NT2/D1 (cell line): ENCODE data around the gene CAVIN2.

ENCODE experiments used
- SUZ12 ChIP-seq: IDR thresholded peaks from 2 replicates; pipeline ENCODE4 v1.6.1; 2011; ENCODE audit not compliant: insufficient read length, insufficient read depth; ENCODE audit errors: extremely low read depth
- YY1 ChIP-seq: IDR thresholded peaks from 2 replicates; pipeline ENCODE4 v1.6.1; 2011; ENCODE audit not compliant: insufficient read length, insufficient read depth

DNA sequence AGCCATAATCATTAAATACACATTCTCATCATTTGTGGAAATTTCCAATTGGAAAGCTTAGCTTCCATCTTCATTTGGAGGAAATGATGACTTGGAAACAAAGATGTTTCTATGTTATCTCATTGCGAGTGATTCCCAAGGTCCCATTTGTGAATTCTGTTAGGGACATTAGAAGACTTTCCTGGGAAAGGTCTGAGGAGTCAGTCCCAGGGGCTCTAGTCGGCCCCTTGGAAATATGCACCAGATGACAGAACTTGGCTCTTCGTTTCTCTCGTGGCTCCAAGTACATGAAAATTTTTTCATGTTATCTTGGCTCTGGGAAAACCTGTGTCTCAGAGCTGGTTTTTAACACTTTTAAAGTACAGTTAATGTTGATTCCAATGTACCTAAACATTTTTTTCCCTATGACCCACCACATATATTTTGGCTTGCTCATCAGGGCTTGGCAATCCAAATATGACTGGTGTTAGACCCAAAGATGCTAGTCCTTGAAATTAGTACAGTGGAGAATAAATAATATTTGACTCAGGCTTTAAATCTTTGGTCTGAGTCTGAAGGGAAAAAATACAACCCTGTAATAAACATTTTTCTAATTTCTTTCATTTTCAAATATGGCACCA lies 15.4 kb upstream of the CAVIN2 start:
- TF ChIP-seq YY1 (no peak), SUZ12 (no peak)
